ENCODE data around the gene TSPAN9. TPM values are rescaled to one million over a fixed set of nuclear protein-coding genes. Genes with fewer than 3 reads are reported as not detected.
"Not testable (repeated sequence)": the region's sequence is repeated elsewhere in the genome, so short reads cannot be mapped to it uniquely, and the experiment has no call there.

TSPAN9 gene
- total and polyA plus RNA-seq, 4 experiments from 2014 or later, result 0.67 to 0.84 TPM; not detected in 2

DNA sequence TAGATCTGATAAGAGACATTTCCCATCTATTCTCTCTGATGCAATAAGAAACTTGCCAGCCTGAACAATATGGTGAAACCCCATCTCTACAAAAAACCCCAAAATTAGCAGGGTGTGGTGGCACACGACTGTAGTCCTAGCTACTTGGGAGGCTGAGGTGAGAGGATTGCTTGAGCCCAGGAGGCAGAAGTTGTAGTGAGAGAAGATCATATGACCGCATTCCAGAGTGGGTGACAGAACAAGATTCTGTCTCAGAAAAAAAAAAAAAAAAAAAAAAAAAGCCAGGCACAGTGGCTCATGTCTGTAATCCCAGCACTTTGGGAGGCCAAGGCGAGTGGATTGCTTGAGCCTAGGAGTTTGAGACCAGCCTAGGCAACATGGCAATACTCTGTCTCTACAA lies 11.3 kb upstream of the TSPAN9 start:
- Mint-ChIP-seq H3K27me3 (peaks cover 17 to 29% of the 10 kb centered on the region in 2 donors), H3K9me3 (peaks cover 0 to 15% (median 8%) of the 10 kb centered on the region in 8 donors)
- intact Hi-C loops (cut with micrococcal nuclease); POLR2A ChIA-PET (ENCODE audit: partially characterized antibody); H3K27me3 ChIP-seq (ENCODE audit: insufficient read depth, low read length); H3K9me3 ChIP-seq (ENCODE audit: control insufficient read depth in 1 of 2, low read length in 2 of 2); H3K36me3 Mint-ChIP-seq; H3K27ac Mint-ChIP-seq; H3K4me1 ChIP-seq (ENCODE audit: insufficient read depth, low read length); H3K36me3 ChIP-seq (ENCODE audit: insufficient read depth, low read length); H3K4me3 ChIP-seq (ENCODE audit: low read length in 2 of 2); H3K4me3 Mint-ChIP-seq; H3K4me1 Mint-ChIP-seq; H3K27ac ChIP-seq (ENCODE audit: low read depth, low read length); DNase-seq: not testable (repeated sequence)
- CTCF ChIA-PET (ENCODE audit: partially characterized antibody), result interaction anchor here (0.6 kb wide), 1 partner anchor 46 kb away, joined by 4 read pairs; no protein-coding TSS in a partner anchor

DNA sequence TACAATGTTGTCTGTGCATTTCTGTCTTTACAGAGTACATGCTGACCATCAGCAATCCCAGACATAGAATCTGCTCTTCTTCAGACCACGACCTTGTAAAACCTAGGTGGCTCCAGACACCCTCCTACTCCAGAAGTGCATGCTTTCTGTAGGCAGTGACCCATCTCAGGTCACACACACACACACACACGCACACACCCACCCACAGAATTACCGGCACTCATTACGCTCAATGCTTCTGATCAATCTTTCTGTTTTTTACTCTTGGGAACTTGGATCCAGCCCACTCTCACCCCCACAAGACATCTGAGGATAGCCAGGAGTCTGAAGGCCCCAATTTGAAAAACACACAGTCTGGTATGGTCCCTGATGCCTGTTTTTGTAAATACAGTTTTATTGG lies 7.5 kb upstream of the TSPAN9 start:
- H3K27ac Mint-ChIP-seq, result no peak overlapping the region
- peaks cover 8 to 14% of the 10 kb centered on the region in 2 donors for H3K27me3 Mint-ChIP-seq
- CTCF ChIA-PET (ENCODE audit: partially characterized antibody), result no interaction called here
- DNase-seq, result no peak
- no peaks in the 10 kb centered on the region for H3K9me3 ChIP-seq (ENCODE audit: control insufficient read depth in 1 of 2, low read length in 2 of 2)
- no peaks in the 10 kb centered on the region for H3K36me3 Mint-ChIP-seq
- no peak overlapping the region for H3K27ac ChIP-seq (ENCODE audit: low read depth, low read length)
- no peak overlapping the region for H3K4me3 Mint-ChIP-seq
- peaks cover 0 to 4% (median under 1%) of the 10 kb centered on the region in 8 donors for H3K9me3 Mint-ChIP-seq
- H3K4me1 ChIP-seq (ENCODE audit: insufficient read depth, low read length), result no peaks in the 10 kb centered on the region
- POLR2A ChIA-PET (ENCODE audit: partially characterized antibody), result no interaction called here
- H3K4me3 ChIP-seq (ENCODE audit: low read length in 2 of 2), result no peak overlapping the region
- H3K4me1 Mint-ChIP-seq, result peaks cover 0 to 6% (median 2%) of the 10 kb centered on the region in 4 donors
- H3K36me3 ChIP-seq (ENCODE audit: insufficient read depth, low read length), result no peaks in the 10 kb centered on the region
- intact Hi-C loops (cut with micrococcal nuclease), result no loop called here
- no peaks in the 10 kb centered on the region for H3K27me3 ChIP-seq (ENCODE audit: insufficient read depth, low read length)

GRCh38 chr12:3071107-3071506 lies 6.1 kb upstream of the TSPAN9 start:
- peaks cover 1 to 6% (median 4%) of the 10 kb centered on the region in 4 donors for H3K4me1 Mint-ChIP-seq
- CTCF ChIA-PET (ENCODE audit: partially characterized antibody), result interaction anchor here (1.1 to 5.2 kb wide), 3 partner anchors 30 to 205 kb away, joined by 3 to 54 read pairs (median 3); no protein-coding TSS in a partner anchor
- H3K27ac Mint-ChIP-seq, result no peak overlapping the region
- H3K27ac ChIP-seq (ENCODE audit: low read depth, low read length), result no peak overlapping the region
- no peaks in the 10 kb centered on the region for H3K9me3 Mint-ChIP-seq
- POLR2A ChIA-PET (ENCODE audit: partially characterized antibody), result no interaction called here
- H3K9me3 ChIP-seq (ENCODE audit: control insufficient read depth in 1 of 2, low read length in 2 of 2), result no peaks in the 10 kb centered on the region
- no peak overlapping the region for H3K4me3 Mint-ChIP-seq
- intact Hi-C loops (cut with micrococcal nuclease), result no loop called here
- H3K4me3 ChIP-seq (ENCODE audit: low read length in 2 of 2), result no peak overlapping the region
- peaks cover 5 to 14% of the 10 kb centered on the region in 2 donors for H3K27me3 Mint-ChIP-seq
- H3K27me3 ChIP-seq (ENCODE audit: insufficient read depth, low read length), result no peaks in the 10 kb centered on the region
- H3K36me3 Mint-ChIP-seq, result no peaks in the 10 kb centered on the region
- DNase-seq, result no peak
- H3K4me1 ChIP-seq (ENCODE audit: insufficient read depth, low read length), result peaks cover 3% of the 10 kb centered on the region
- H3K36me3 ChIP-seq (ENCODE audit: insufficient read depth, low read length), result no peaks in the 10 kb centered on the region

GRCh38 chr12:3071710-3072109 lies 5.5 kb upstream of the TSPAN9 start:
- Histone ChIP-seq H3K36me3 (ENCODE audit: insufficient read depth, low read length) (no peaks in the 10 kb centered on the region), H3K9me3 (ENCODE audit: control insufficient read depth in 1 of 2, low read length in 2 of 2) (no peaks in the 10 kb centered on the region), H3K27me3 (ENCODE audit: insufficient read depth, low read length) (no peaks in the 10 kb centered on the region), H3K4me3 (ENCODE audit: low read length in 2 of 2) (no peak overlapping the region), H3K27ac (ENCODE audit: low read depth, low read length) (no peak overlapping the region), H3K4me1 (ENCODE audit: insufficient read depth, low read length) (peaks cover 9% of the 10 kb centered on the region)
- no peak for DNase-seq
- intact Hi-C loops (cut with micrococcal nuclease), result loop anchor here (2.0 kb wide), 1 partner anchor 31 kb away; no protein-coding TSS in a partner anchor
- Mint-ChIP-seq H3K9me3 (no peaks in the 10 kb centered on the region), H3K27ac (peak overlapping the region in 1 of 7 donors; percentile 46), H3K4me1 (peaks cover 2 to 6% (median 5%) of the 10 kb centered on the region in 4 donors), H3K27me3 (peaks cover 5 to 13% of the 10 kb centered on the region in 2 donors), H3K4me3 (no peak overlapping the region), H3K36me3 (peaks cover 0 to 1% of the 10 kb centered on the region in 2 donors)
- ChIA-PET POLR2A (ENCODE audit: partially characterized antibody) (no interaction called here), CTCF (ENCODE audit: partially characterized antibody) (interaction anchor here (5.2 kb wide), 1 partner anchor 205 kb away, joined by 54 read pairs; no protein-coding TSS in a partner anchor)

DNA sequence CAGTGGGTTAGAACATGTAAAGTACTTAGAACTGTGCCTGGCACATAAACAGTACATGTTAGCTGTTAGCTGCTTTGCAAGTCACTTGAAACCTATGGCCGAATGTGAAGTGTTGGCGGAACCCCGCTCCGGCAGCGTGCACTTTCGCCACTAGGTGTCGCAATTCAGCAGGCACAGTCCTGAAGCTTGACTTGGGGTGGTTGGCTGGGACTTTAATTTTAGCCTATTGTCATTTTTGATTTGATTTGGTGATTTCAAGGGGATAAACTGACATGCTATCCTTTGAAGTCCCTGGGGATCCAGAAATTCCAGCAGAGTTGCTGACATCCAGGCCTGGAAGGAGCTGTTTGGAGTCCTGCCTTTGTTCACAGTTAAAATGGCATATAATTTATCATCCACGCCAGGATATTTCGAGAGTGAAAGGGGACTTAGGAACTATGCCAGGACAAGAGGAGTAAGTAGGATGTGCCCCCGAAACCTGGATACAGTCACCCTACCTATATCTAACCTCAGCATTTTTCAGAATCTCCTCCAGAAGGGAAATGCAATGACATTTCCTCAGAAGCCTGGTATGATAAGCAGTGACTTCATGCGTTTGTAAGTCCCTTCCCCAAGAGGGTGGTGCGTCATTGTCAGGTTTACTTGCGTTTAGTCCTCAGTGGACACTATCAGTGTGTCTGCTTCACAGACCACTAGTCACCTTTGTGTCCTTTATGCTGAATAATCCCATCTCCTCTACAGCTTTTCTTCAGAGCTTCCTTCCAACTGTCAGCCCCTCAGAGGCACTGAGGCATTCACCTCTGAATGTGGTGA lies 3.5 kb upstream of the TSPAN9 start:
- peak overlapping the region in 1 of 7 donors; percentile 67 for H3K27ac Mint-ChIP-seq
- H3K9me3 ChIP-seq (ENCODE audit: control insufficient read depth in 1 of 2, low read length in 2 of 2), result no peaks in the 10 kb centered on the region
- no peak overlapping the region for H3K4me3 ChIP-seq (ENCODE audit: low read length in 2 of 2)
- POLR2A ChIA-PET (ENCODE audit: partially characterized antibody), result interaction anchor here (1.2 kb wide), 1 partner anchor 202 kb away, joined by 3 read pairs; no protein-coding TSS in a partner anchor
- H3K4me3 Mint-ChIP-seq, result peak overlapping the region in 2 of 8 donors; percentile 36 to 82
- CTCF ChIA-PET (ENCODE audit: partially characterized antibody), result interaction anchor here (0.7 to 5.2 kb wide), 20 partner anchors 12 to 226 kb away, joined by 3 to 54 read pairs (median 4); no protein-coding TSS in a partner anchor
- H3K4me1 Mint-ChIP-seq, result peaks cover 2 to 15% (median 12%) of the 10 kb centered on the region in 4 donors
- no peaks in the 10 kb centered on the region for H3K9me3 Mint-ChIP-seq
- H3K36me3 Mint-ChIP-seq, result peaks cover 0 to 1% of the 10 kb centered on the region in 2 donors
- H3K27ac ChIP-seq (ENCODE audit: low read depth, low read length), result no peak overlapping the region
- no peaks in the 10 kb centered on the region for H3K27me3 ChIP-seq (ENCODE audit: insufficient read depth, low read length)
- H3K36me3 ChIP-seq (ENCODE audit: insufficient read depth, low read length), result no peaks in the 10 kb centered on the region
- intact Hi-C loops (cut with micrococcal nuclease), result loop anchor here (1.0 to 2.0 kb wide), 3 partner anchors 33 to 202 kb away; no protein-coding TSS in a partner anchor
- DNase-seq, result peak; percentile 74 to 78 (median 77)
- peaks cover 9% of the 10 kb centered on the region for H3K4me1 ChIP-seq (ENCODE audit: insufficient read depth, low read length)
- peaks cover 3 to 8% of the 10 kb centered on the region in 2 donors for H3K27me3 Mint-ChIP-seq

DNA sequence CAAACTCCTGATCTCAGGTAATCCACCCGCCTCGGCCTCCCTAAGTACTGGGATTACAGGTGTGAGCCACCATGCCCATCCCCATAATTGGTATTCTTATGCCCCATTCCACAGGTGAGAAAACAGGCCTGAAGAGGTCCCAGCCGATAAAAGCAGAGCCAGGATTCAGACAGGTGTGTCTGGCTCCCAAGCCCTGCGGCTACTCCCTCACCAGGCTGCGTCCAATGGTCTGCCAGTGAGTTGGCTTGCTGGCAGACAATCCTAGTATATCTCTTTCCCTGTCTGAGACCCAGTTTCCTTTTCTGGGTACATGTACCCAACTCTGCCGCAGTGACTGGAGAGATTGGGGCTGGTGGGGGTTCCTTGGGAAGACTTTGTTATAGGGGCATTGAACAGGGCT lies 1.9 kb upstream of the TSPAN9 start:
- H3K9me3 ChIP-seq (ENCODE audit: control insufficient read depth in 1 of 2, low read length in 2 of 2), result no peaks in the 10 kb centered on the region
- no peak for DNase-seq
- no peaks in the 10 kb centered on the region for H3K36me3 ChIP-seq (ENCODE audit: insufficient read depth, low read length)
- intact Hi-C loops (cut with micrococcal nuclease), result no loop called here
- Mint-ChIP-seq H3K27me3 (peaks cover 3 to 7% of the 10 kb centered on the region in 2 donors), H3K27ac (peak overlapping the region in 1 of 7 donors; percentile 20), H3K36me3 (peaks cover 0 to 1% of the 10 kb centered on the region in 2 donors), H3K9me3 (no peaks in the 10 kb centered on the region), H3K4me1 (peaks cover 2 to 15% (median 12%) of the 10 kb centered on the region in 4 donors), H3K4me3 (peak overlapping the region in 7 of 8 donors; percentile 3 to 81 (median 42))
- H3K27ac ChIP-seq (ENCODE audit: low read depth, low read length), result no peak overlapping the region
- peaks cover 9% of the 10 kb centered on the region for H3K4me1 ChIP-seq (ENCODE audit: insufficient read depth, low read length)
- no peak overlapping the region for H3K4me3 ChIP-seq (ENCODE audit: low read length in 2 of 2)
- POLR2A ChIA-PET (ENCODE audit: partially characterized antibody), result no interaction called here
- no peaks in the 10 kb centered on the region for H3K27me3 ChIP-seq (ENCODE audit: insufficient read depth, low read length)
- CTCF ChIA-PET (ENCODE audit: partially characterized antibody), result interaction anchor here (0.9 to 5.2 kb wide), 3 partner anchors 60 to 201 kb away, joined by 3 to 54 read pairs (median 3); no protein-coding TSS in a partner anchor

DNA sequence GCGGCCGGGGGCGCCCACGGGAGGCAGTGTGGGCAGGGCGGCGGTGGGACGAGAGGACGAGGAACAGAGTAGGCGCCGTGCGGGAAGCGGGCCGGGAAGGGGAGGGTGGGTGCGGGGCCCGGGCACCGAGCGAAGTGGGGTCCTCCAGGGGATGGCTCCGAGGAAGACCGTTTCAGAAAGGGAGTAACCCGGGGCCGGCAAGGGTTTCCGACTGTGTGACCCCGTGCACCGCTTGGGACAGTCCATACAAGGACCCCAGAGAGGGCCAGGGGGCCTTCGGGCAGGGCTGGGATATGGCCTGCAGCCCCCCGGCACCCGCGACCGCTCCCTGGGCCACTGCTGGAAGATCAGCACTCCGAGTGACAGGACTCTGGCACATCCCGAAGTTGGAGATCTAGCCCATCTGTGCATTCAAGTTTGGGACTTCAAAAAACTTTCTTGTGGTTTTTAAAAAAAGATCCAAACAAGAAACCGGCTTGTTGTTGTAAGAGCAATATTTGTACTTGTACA lies 448 bp downstream of the TSPAN9 start:
- Mint-ChIP-seq H3K4me1 (peaks cover 2 to 15% (median 12%) of the 10 kb centered on the region in 4 donors), H3K27ac (peak overlapping the region in 4 of 7 donors; percentile 25 to 74 (median 42)), H3K36me3 (peaks cover 0 to 1% of the 10 kb centered on the region in 2 donors), H3K9me3 (no peaks in the 10 kb centered on the region), H3K27me3 (peaks cover 0 to 7% of the 10 kb centered on the region in 2 donors), H3K4me3 (peak overlapping the region; percentile 69 to 88 (median 86))
- H3K27me3 ChIP-seq (ENCODE audit: insufficient read depth, low read length), result no peaks in the 10 kb centered on the region
- H3K4me1 ChIP-seq (ENCODE audit: insufficient read depth, low read length), result peaks cover 9% of the 10 kb centered on the region
- no peaks in the 10 kb centered on the region for H3K9me3 ChIP-seq (ENCODE audit: control insufficient read depth in 1 of 2, low read length in 2 of 2)
- intact Hi-C loops (cut with micrococcal nuclease), result no loop called here
- DNase-seq, result peak; percentile 8 to 43 (median 17)
- H3K36me3 ChIP-seq (ENCODE audit: insufficient read depth, low read length), result no peaks in the 10 kb centered on the region
- peak overlapping the region; percentile 20 to 26 for H3K4me3 ChIP-seq (ENCODE audit: low read length in 2 of 2)
- ChIA-PET CTCF (ENCODE audit: partially characterized antibody) (interaction anchor here (1.1 to 1.6 kb wide), 4 partner anchors 19 to 223 kb away, joined by 3 to 5 read pairs (median 4); no protein-coding TSS in a partner anchor), POLR2A (ENCODE audit: partially characterized antibody) (no interaction called here)
- H3K27ac ChIP-seq (ENCODE audit: low read depth, low read length), result no peak overlapping the region
